Measurements from ENCODE around the gene EPB41L4A.

- TF ChIP-seq CTCF (IDR thresholded peaks at IDR 0.05; ENCODE audit: insufficient read depth, low read depth, low read length) (no peak), EZH2 (IDR thresholded peaks at IDR 0.05; ENCODE audit: insufficient read depth, low read length) (no peak)
Observed at GRCh38 chr5:112239996-112240395, 179.1 kb downstream of the EPB41L4A start.
